Left ventricle myocardium superior (tissue), 1 donor: ENCODE data around the gene NPAS3. TPM values are rescaled to one million over a fixed set of nuclear protein-coding genes. Genes with fewer than 3 reads are reported as not detected.
"Not testable (repeated sequence)": the region's sequence is repeated elsewhere in the genome, so short reads cannot be mapped to it uniquely, and the experiment has no call there.

Source experiments
- ATAC-seq: fragments of 200-7000 bp; cut with Tn5 transposase; one replicate; pipeline ENCODE4 v1.9.1; 2020; ENCODE audit warnings: mild to moderate bottlenecking, moderate library complexity
- DNase-seq: peaks from one replicate; pipeline ENCODE4 v3.0.0-alpha.2; 2020
- intact Hi-C: fragments of 100-400 bp; cut with micrococcal nuclease; formaldehyde crosslinking; loops from one replicate; pipeline ENCODE4 v1.11.0; 2022
- total RNA-seq: library from RNA; stranded (reverse); fragmentation: NEBNext Ultra II Directional; extraction: Animal tissue kit (Norgen Biotek cat#: 25700); gene quantifications from one replicate; pipeline ENCODE4 v1.2.1, GENCODE V29; 2021
- donor health status: DM: no; HTN: yes; CAD: no; lungs with severe emphysema.

The NPAS3 gene
- total RNA-seq, 1 donor from 2014 or later: 1.1 TPM

DNA sequence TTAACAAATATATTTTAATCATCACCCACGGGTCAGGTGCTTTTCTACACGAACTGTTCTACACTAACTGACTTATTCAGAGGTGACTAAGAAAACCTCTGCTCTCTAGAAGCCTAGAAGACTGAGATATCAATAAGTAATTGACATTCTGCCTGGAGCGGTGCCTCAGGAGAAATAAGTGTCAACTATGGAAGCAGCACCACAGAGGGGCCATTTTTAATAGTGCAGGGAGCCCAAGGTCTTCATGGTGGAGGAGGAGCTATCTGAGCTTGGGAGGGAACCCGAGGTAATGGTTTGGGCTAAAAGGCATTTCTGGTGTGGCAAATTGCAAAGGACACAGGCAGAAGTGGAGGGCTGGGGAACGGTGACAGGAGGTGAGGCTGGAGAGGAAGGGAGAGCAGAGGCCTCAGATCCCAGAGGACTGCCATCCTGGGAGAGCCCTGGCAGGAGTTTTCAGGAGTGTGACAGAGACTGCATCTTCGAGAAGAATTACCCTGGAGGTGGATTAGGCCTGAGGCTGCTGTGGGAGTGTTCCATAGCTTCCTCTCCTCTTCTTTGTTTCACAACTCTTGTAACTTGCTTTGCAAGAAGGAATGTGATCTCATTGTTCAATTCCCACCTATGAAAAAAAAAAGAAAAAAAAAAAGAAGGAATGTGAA, 123.1 kb downstream of the NPAS3 start:
- DNase-seq (no peak), ATAC-seq (no peak)
- intact Hi-C loops: no loop called here

- ATAC-seq (no peak), DNase-seq (no peak)
- intact Hi-C loops: no loop called here
Measured at GRCh38 chr14:33062476-33062875, 123.8 kb downstream of the NPAS3 start.

GRCh38 chr14:33062881-33063280, 124.2 kb downstream of the NPAS3 start:
- intact Hi-C loops: no loop called here
- no peak for ATAC-seq

DNA sequence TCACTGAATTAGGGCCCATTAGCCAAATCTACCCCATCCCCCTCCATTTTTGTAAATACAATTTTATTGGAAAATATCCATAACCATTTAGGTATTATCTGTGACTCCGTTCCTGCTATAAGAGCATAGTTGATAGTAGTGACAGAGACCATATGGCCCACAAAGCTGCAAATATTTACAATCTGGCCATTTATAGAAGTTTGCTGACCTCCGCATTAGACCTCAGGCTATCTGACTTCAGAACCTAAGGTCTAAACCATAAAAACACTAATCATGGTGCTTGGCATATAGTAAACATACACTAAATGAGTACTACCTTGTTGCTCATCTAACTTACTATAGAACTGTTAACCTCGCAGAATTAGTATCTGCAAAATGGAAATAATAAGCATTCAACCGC, 124.8 kb downstream of the NPAS3 start:
- no peak for DNase-seq
- intact Hi-C loops: no loop called here
- ATAC-seq: no peak

More at GRCh38 chr14:33062881-33063280, 124.2 kb downstream of the NPAS3 start:
- no peak for DNase-seq

GRCh38 chr14:33065634-33066033, 127.0 kb downstream of the NPAS3 start:
- DNase-seq (no peak), ATAC-seq (no peak)
- intact Hi-C loops: no loop called here

DNA sequence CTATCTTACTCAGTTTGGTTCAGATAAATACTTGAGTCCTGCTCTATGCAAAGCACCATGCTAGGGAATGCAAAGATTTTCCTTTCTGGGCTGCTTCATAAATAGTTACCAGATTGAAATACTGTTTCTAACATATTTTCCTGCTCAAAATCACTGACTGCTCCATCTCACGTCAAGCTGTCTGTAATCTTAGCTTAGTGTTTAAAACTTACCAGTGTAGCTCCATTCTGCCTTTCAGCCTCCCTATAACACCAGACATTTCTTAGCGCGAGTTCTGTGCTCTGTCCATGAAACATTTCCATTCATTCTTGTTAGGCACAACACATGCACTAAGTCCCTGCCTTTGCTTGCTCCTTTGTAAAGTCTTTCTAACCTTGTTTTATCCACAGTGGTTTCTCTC, 129.4 kb downstream of the NPAS3 start:
- intact Hi-C loops: no loop called here
- DNase-seq: no peak
- ATAC-seq: no peak

- ATAC-seq: no peak
- DNase-seq: no peak
- intact Hi-C loops: no loop called here
Measured at GRCh38 chr14:33068626-33069025, 129.9 kb downstream of the NPAS3 start.

GRCh38 chr14:33070475-33070874, 131.8 kb downstream of the NPAS3 start:
- DNase-seq (no peak), ATAC-seq (no peak)
- intact Hi-C loops: no loop called here

- DNase-seq (no peak), ATAC-seq (no peak)
- intact Hi-C loops: no loop called here
Measured at GRCh38 chr14:33073023-33073422, 134.3 kb downstream of the NPAS3 start.

DNA sequence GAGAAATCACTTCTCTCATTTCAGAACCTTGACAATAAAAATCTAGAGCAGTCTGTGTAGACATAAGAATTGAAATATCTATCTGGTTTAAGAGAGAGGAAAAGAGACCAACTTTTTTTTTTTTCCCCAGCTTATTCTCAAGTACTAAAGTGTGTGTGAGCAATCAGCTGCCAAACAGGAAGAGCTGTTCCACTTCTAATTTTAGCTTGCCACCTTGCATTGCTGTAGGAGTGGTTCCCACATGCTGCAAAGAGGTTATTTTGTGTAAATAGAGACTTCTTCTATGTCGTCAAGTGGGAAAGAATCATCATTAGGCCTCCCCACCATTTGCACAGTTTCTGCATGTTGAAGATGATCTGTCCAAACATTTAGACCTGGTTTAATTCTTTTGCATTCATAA, 142.6 kb downstream of the NPAS3 start:
- DNase-seq (no peak), ATAC-seq (peak; percentile 52)
- intact Hi-C loops: no loop called here

GRCh38 chr14:33085799-33086198, 147.1 kb downstream of the NPAS3 start:
- no peak for DNase-seq
- ATAC-seq: no peak
- intact Hi-C loops: no loop called here

- DNase-seq, ATAC-seq, intact Hi-C loops: not testable (repeated sequence)
Measured at GRCh38 chr14:33088274-33088673, 149.6 kb downstream of the NPAS3 start.

- DNase-seq: no peak
- intact Hi-C loops: no loop called here
- no peak for ATAC-seq
Measured at GRCh38 chr14:33098016-33098415, 159.3 kb downstream of the NPAS3 start.

GRCh38 chr14:33103489-33103888, 164.8 kb downstream of the NPAS3 start:
- intact Hi-C loops: no loop called here
- ATAC-seq: peak; percentile 97
- DNase-seq: no peak

- intact Hi-C loops: no loop called here
- DNase-seq (no peak), ATAC-seq (peak; percentile 21)
Measured at GRCh38 chr14:33103966-33104365, 165.3 kb downstream of the NPAS3 start.

- DNase-seq (no peak), ATAC-seq (no peak)
- intact Hi-C loops: no loop called here
Measured at GRCh38 chr14:33110737-33111443, 172.2 kb downstream of the NPAS3 start.

DNA sequence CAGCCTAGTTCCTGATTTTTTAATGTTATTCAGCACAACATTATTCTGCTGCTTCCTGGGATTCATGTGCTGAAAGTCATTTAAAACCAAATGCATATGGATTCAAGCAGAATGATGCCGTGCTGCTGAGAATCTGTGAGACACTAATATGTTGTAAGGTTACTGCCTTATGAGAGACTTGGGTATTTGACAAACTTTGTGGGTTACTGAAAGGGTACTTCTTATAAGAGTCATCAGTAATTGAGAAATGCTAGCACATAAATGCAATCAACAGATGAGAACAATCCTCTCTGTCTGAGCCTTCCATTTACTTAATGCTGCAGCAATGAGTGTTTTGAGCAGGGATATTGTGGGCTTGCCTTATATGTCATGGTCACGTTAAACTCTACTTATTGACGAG, 175.7 kb downstream of the NPAS3 start:
- DNase-seq (no peak), ATAC-seq (no peak)
- intact Hi-C loops: no loop called here

DNA sequence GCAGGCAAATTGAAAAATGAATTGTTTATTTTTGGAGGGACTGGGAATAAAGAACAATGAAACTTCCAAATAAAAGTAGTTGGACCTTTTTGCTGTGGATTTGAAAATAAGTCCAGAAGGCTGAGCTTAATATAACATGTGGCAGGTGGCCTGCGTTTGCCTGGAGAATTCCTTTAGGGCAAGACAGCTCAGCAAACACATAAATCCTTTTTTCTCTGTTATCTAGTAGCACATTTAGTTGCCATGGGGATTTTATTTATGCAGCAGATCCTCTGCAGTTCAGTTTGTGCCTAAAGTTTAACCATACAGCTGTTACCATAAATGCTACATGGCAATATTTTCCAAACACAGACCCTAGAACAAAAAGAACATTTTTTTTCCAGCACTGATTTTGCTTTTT, 180.0 kb downstream of the NPAS3 start:
- no peak for DNase-seq
- intact Hi-C loops: no loop called here
- no peak for ATAC-seq

DNA sequence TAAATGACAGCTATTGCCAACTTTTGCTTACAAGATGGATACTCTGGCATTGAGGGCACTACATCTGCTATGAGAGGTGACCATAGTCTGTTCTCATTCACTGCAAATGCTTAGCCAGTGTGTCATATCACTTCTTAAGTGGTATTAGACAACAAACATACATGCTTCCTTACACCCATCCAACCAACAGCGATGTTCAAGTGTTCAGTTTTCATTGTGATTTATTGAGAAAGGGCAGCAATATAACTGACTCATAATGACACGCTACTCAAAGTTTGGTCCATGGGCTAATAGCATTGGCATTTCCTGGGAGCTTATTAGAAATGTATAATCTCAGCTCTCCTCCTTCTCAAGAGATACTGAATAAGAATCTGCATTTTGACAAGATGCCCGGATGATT, 181.7 kb downstream of the NPAS3 start:
- ATAC-seq: no peak
- no peak for DNase-seq
- intact Hi-C loops: no loop called here

DNA sequence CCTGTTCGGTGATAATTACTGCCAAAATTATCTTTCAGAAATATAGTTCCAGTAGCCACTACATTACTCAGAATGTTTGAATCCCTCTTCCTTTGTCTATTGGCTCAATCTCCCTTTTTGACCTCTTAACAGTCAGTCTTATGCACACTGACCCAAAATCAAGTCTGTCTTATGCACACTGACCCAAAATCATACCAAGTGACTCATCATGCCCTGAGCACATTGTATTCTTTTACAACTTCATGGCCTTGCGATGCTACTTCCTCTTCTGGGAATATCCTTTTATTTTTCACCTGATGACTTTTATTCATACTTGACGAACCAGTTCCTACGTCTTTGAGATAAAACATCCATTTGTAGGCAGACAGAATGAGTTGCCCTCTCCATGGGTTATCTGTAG, 182.3 kb downstream of the NPAS3 start:
- no peak for ATAC-seq
- intact Hi-C loops: no loop called here
- no peak for DNase-seq

- DNase-seq: no peak
- intact Hi-C loops: no loop called here
- no peak for ATAC-seq
Measured at GRCh38 chr14:33123281-33123680, 184.6 kb downstream of the NPAS3 start.
